Liver (tissue), 9 donors: Measurements from ENCODE around the gene CCDC141. TPM values are rescaled to one million over a fixed set of nuclear protein-coding genes. Genes with fewer than 3 reads are reported as not detected.

Experiments
- DNase-seq: peaks from one replicate; pipeline ENCODE4 v3.0.0-alpha.2; 2017; ENCODE audit warnings: low spot score
- H3K27ac ChIP-seq, 2 donors: one replicate each; pipeline ENCODE4 v1.7.0; 2013; ENCODE audit warnings: inconsistent platforms in 2 of 2, low read length in 2 of 2, control low read depth in 1 of 2, low read depth in 1 of 2, mild to moderate bottlenecking in 1 of 2
- H3K27me3 ChIP-seq, 4 donors: one replicate each; pipeline versions ENCODE4 v1.6.1 to v1.7.0; 2013; ENCODE audit warnings: low read length in 3 of 4, inconsistent platforms in 1 of 4, mild to moderate bottlenecking in 1 of 4, moderate library complexity in 1 of 4; ENCODE audit not compliant: control insufficient read depth in 4 of 4, insufficient read depth in 4 of 4
- H3K36me3 ChIP-seq, 4 donors: one replicate each; pipeline versions ENCODE4 v1.6.1 to v1.7.0; 2013; ENCODE audit warnings: low read length in 3 of 4, mild to moderate bottlenecking in 3 of 4, low read depth in 1 of 4, moderate library complexity in 1 of 4; ENCODE audit not compliant: control insufficient read depth in 4 of 4, insufficient read depth in 3 of 4
- H3K4me1 ChIP-seq, 4 donors: one replicate each; pipeline versions ENCODE4 v1.6.1 to v1.7.0; 2013; ENCODE audit warnings: low read length in 3 of 4, mild to moderate bottlenecking in 3 of 4, moderate library complexity in 1 of 4; ENCODE audit not compliant: control insufficient read depth in 4 of 4, insufficient read depth in 4 of 4
- H3K4me3 ChIP-seq, 3 donors: one replicate each; pipeline versions ENCODE4 v1.6.1 to v1.7.0; 2013; ENCODE audit warnings: low read length in 3 of 3, control low read depth in 1 of 3, low read depth in 1 of 3, mild to moderate bottlenecking in 1 of 3
- H3K9ac ChIP-seq, 2 donors: one replicate each; pipeline ENCODE4 v1.7.0; 2013; ENCODE audit warnings: low read length in 2 of 2, mild to moderate bottlenecking in 2 of 2, moderate library complexity in 2 of 2, control low read depth in 1 of 2, low read depth in 1 of 2
- H3K9me3 ChIP-seq, 4 donors: one replicate each; pipeline versions ENCODE4 v1.6.1 to v1.7.0; 2013; ENCODE audit warnings: low read length in 3 of 4; ENCODE audit not compliant: control insufficient read depth in 4 of 4
- ATF3 ChIP-seq: IDR thresholded peaks from 2 replicates; pipeline ENCODE4 v1.6.1; 2016; ENCODE audit warnings: antibody characterized with exemption
- CTCF ChIP-seq: fragments of 150-350 bp; IDR thresholded peaks from 2 replicates; pipeline ENCODE4 v1.5.1; 2017; ENCODE audit warnings: improper control_type of control experiment, low read depth, low read length; ENCODE audit not compliant: missing input control
- EGR1 ChIP-seq, 2 donors: IDR thresholded peaks; 2 replicates each; pipeline ENCODE4 v1.6.1; 2016 to 2018; ENCODE audit warnings: antibody characterized with exemption in 2 of 2, low read depth in 2 of 2
- FOXA1 ChIP-seq: IDR thresholded peaks from 2 replicates; pipeline ENCODE4 v1.6.1; 2016; ENCODE audit warnings: antibody characterized with exemption
- FOXA2 ChIP-seq: IDR thresholded peaks from 2 replicates; pipeline ENCODE4 v1.6.1; 2016; ENCODE audit warnings: antibody characterized with exemption
- HNF4A ChIP-seq, 2 donors: conservative IDR thresholded peaks; 2 replicates each; pipeline ENCODE4 v1.6.1; 2016; ENCODE audit warnings: antibody characterized with exemption in 2 of 2, mild to moderate bottlenecking in 2 of 2
- HNF4G ChIP-seq: IDR thresholded peaks from 2 replicates; pipeline ENCODE4 v1.6.1; 2016; ENCODE audit warnings: antibody characterized with exemption
- JUND ChIP-seq, 2 donors: IDR thresholded peaks; 2 replicates each; pipeline ENCODE4 v1.6.1; 2016; ENCODE audit warnings: antibody characterized with exemption in 2 of 2
- MAX ChIP-seq: IDR thresholded peaks from 2 replicates; pipeline ENCODE4 v1.6.1; 2016; ENCODE audit warnings: antibody characterized with exemption
- RAD21 ChIP-seq, 2 donors: IDR thresholded peaks; 2 replicates each; pipeline ENCODE4 v1.6.1; 2016; ENCODE audit warnings: antibody characterized with exemption in 2 of 2, mild to moderate bottlenecking in 2 of 2
- REST ChIP-seq: IDR thresholded peaks from 2 replicates; pipeline ENCODE4 v1.6.1; 2016; ENCODE audit warnings: antibody characterized with exemption, mild to moderate bottlenecking
- RXRA ChIP-seq, 2 donors: IDR thresholded peaks; 2 replicates each; pipeline ENCODE4 v1.6.1; 2017 to 2018; ENCODE audit warnings: antibody characterized with exemption in 2 of 2, mild to moderate bottlenecking in 1 of 2
- SP1 ChIP-seq: IDR thresholded peaks from 2 replicates; pipeline ENCODE4 v1.6.1; 2018; ENCODE audit warnings: antibody characterized with exemption, mild to moderate bottlenecking
- TAF1 ChIP-seq: conservative IDR thresholded peaks from 2 replicates; pipeline ENCODE4 v1.6.1; 2016; ENCODE audit warnings: antibody characterized with exemption, mild to moderate bottlenecking
- YY1 ChIP-seq: IDR thresholded peaks from 2 replicates; pipeline ENCODE4 v1.6.1; 2016; ENCODE audit warnings: antibody characterized with exemption, mild to moderate bottlenecking
- ZBTB33 ChIP-seq: IDR thresholded peaks from 2 replicates; pipeline ENCODE4 v1.6.1; 2016; ENCODE audit warnings: antibody characterized with exemption
- WGBS: extraction: QIAGEN DNeasy Blood & Tissue Kit; methylation state at CpG from one replicate; pipeline ENCODE4 v1.1.7; 2013; 5-methylcytosine and 5-hydroxymethylcytosine counted together
- polyA plus RNA-seq, 2 donors: library from polyadenylated mRNA; stranded (reverse) in 1 of 2; unstranded in 1 of 2; fragments of 200-250 nt in 1 of 2; fragments of >200 nt in 1 of 2; fragmentation: Nextera tagmentation in 1 of 2; extraction: Ambion mirVana in 1 of 2; gene quantifications; one replicate each; pipeline versions ENCODE4 v1.2.1 to v1.2.3, GENCODE V29; 2013 to 2015
- total RNA-seq, 2 donors: library from RNA; depleted of rRNA; stranded (reverse); fragments of >200 nt; gene quantifications; one replicate each; pipeline ENCODE4 v1.2.3, GENCODE V29; 2014
- donor health status: healthy.
- donor health status: healthy.
- donor health status: healthy.
- donor health status: healthy.
- donor health status: healthy.

Gene CCDC141
- total and polyA plus RNA-seq, 4 donors = 0.05 to 1.0 (median 0.39) TPM

- no peak overlapping the region for H3K27ac ChIP-seq
- H3K4me3 ChIP-seq = no peak overlapping the region
- DNase-seq = no peak
- TF ChIP-seq CTCF (no peak), RAD21 (IDR thresholded peaks at IDR 0.05) (no peak), EGR1 (IDR thresholded peaks at IDR 0.05; ENCODE audit: low read depth in 2 of 2) (no peak), HNF4G (no peak), FOXA2 (no peak)
- H3K4me1 ChIP-seq = no peaks in the 10 kb centered on the region
- H3K9me3 ChIP-seq = no peaks in the 10 kb centered on the region
- no peak overlapping the region for H3K9ac ChIP-seq
- no peaks in the 10 kb centered on the region for H3K27me3 ChIP-seq
- WGBS = 81% methylated on average over 3 of the region's 3 CpGs
- no peaks in the 10 kb centered on the region for H3K36me3 ChIP-seq
Measured at GRCh38 chr2:178920916-178921513, 128.9 kb downstream of the CCDC141 start.

GRCh38 chr2:178917555-178917954, 132.4 kb downstream of the CCDC141 start:
- WGBS = 85% methylated on average over 4 of the region's 4 CpGs

More at GRCh38 chr2:178917555-178917954, 132.4 kb downstream of the CCDC141 start:
- Histone ChIP-seq H3K36me3 (no peaks in the 10 kb centered on the region), H3K9me3 (no peaks in the 10 kb centered on the region), H3K27me3 (no peaks in the 10 kb centered on the region), H3K9ac (no peak overlapping the region), H3K27ac (no peak overlapping the region), H3K4me3 (no peak overlapping the region), H3K4me1 (no peaks in the 10 kb centered on the region)
- DNase-seq = no peak
- TF ChIP-seq JUND (IDR thresholded peaks at IDR 0.05) (no peak), CTCF (no peak), SP1 (no peak), EGR1 (IDR thresholded peaks at IDR 0.05; ENCODE audit: low read depth in 2 of 2) (no peak), YY1 (no peak), RAD21 (IDR thresholded peaks at IDR 0.05) (no peak), ZBTB33 (no peak), REST (no peak), ATF3 (no peak), FOXA1 (no peak), MAX (no peak), RXRA (IDR thresholded peaks at IDR 0.05) (no peak), HNF4A (conservative IDR thresholded peaks at IDR 0.05) (no peak), TAF1 (no peak)
